NCI-H1417 (cell line): ENCODE measurements around the gene ABCD2.
"Not testable (repeated sequence)": the region's sequence is repeated elsewhere in the genome, so short reads cannot be mapped to it uniquely, and the experiment has no call there.

Experiments
- DNase-seq, 3 experiments: peaks; one replicate each; lab custom pipeline; 2025; lab: John Stamatoyannopoulos, UW

ABCD2 gene

GRCh38 chr12:39538679-39539104 lies 80.9 kb downstream of the ABCD2 start:
- DNase-seq, result no peak

- no peak for DNase-seq
These were observed 85.7 kb downstream of the ABCD2 start for GRCh38 chr12:39533951-39534350.

- DNase-seq, result no peak
These were observed 87.2 kb downstream of the ABCD2 start for GRCh38 chr12:39532448-39532847.

- no peak for DNase-seq
These were observed 92.6 kb downstream of the ABCD2 start for GRCh38 chr12:39526974-39527373.

- DNase-seq, result not testable (repeated sequence)
These were observed 97.4 kb downstream of the ABCD2 start for GRCh38 chr12:39522167-39522566.

- no peak for DNase-seq
These were observed 109.6 kb downstream of the ABCD2 start for GRCh38 chr12:39510001-39510400.

GRCh38 chr12:39505554-39505953 lies 114.0 kb downstream of the ABCD2 start:
- DNase-seq, result no peak

GRCh38 chr12:39505023-39505422 lies 114.6 kb downstream of the ABCD2 start:
- DNase-seq, result peak in 2 of 3 experiments; percentile 9 to 24

GRCh38 chr12:39503439-39503838 lies 116.2 kb downstream of the ABCD2 start:
- no peak for DNase-seq

- DNase-seq, result no peak
These were observed 116.9 kb downstream of the ABCD2 start for GRCh38 chr12:39502726-39503125.
